GM18868 (cell line): ENCODE measurements around the gene HSD17B3.
"Not testable (repeated sequence)": the region's sequence is repeated elsewhere in the genome, so short reads cannot be mapped to it uniquely, and the experiment has no call there.

Experiments used
- ATAC-seq: cut with Tn5 transposase; IDR thresholded peaks from one replicate; pipeline ENCODE4 v1.9.1; 2021; ENCODE audit warnings: mild to moderate bottlenecking, moderate library complexity; ENCODE audit not compliant: unreplicated experiment

The HSD17B3 gene

GRCh38 chr9:96202971-96203780 is 98.8 kb downstream of the HSD17B3 start:
- no peak for ATAC-seq

- no peak for ATAC-seq
These were observed 100.8 kb downstream of the HSD17B3 start for GRCh38 chr9:96201140-96201539.

- ATAC-seq: no peak
These were observed 103.0 kb downstream of the HSD17B3 start for GRCh38 chr9:96199006-96199405.

GRCh38 chr9:96195541-96195940 is 106.4 kb downstream of the HSD17B3 start:
- no peak for ATAC-seq

GRCh38 chr9:96193236-96193755 is 108.7 kb downstream of the HSD17B3 start:
- no peak for ATAC-seq

GRCh38 chr9:96192710-96193109 is 109.3 kb downstream of the HSD17B3 start:
- no peak for ATAC-seq

GRCh38 chr9:96189995-96190394 is 112.0 kb downstream of the HSD17B3 start:
- no peak for ATAC-seq

GRCh38 chr9:96189581-96189980 is 112.4 kb downstream of the HSD17B3 start:
- ATAC-seq: not testable (repeated sequence)

- no peak for ATAC-seq
These were observed 113.4 kb downstream of the HSD17B3 start for GRCh38 chr9:96188571-96188970.

GRCh38 chr9:96187151-96187555 is 114.8 kb downstream of the HSD17B3 start:
- no peak for ATAC-seq

GRCh38 chr9:96186591-96187011 is 115.4 kb downstream of the HSD17B3 start:
- ATAC-seq: no peak

- no peak for ATAC-seq
These were observed 116.3 kb downstream of the HSD17B3 start for GRCh38 chr9:96185518-96186156.
